KOPT-K1 (cell line): ENCODE data around the gene CLEC20A.

Source experiments
- H3K27ac ChIP-seq: fragments of 200-600 bp; sonication (generic); 2 replicates; pipeline ENCODE4 v1.5.1; 2016; ENCODE audit warnings: antibody characterized with exemption, mild to moderate bottlenecking, low read depth, low read length; ENCODE audit not compliant: poor library complexity, severe bottlenecking
- H3K36me3 ChIP-seq: fragments of 200-600 bp; sonication (generic); 2 replicates; pipeline ENCODE4 v1.5.1; 2017; ENCODE audit warnings: antibody characterized with exemption, mild to moderate bottlenecking, low read length, moderate library complexity; ENCODE audit not compliant: insufficient read depth
- H3K9me3 ChIP-seq: fragments of 200-600 bp; sonication (generic); 2 replicates; pipeline ENCODE4 v1.5.1; 2017; ENCODE audit warnings: antibody characterized with exemption, low read length, mild to moderate bottlenecking; ENCODE audit not compliant: insufficient read depth, poor library complexity, severe bottlenecking

CLEC20A gene

GRCh38 chr1:178483251-178483957 is 13.4 kb downstream of the CLEC20A start:
- no peaks in the 10 kb centered on the region for H3K9me3 ChIP-seq
- no peaks in the 10 kb centered on the region for H3K36me3 ChIP-seq
- no peak overlapping the region for H3K27ac ChIP-seq

- H3K27ac ChIP-seq, result no peak overlapping the region
Observed at GRCh38 chr1:178477841-178478240, 18.9 kb downstream of the CLEC20A start.

GRCh38 chr1:178477373-178477772 is 19.4 kb downstream of the CLEC20A start:
- Histone ChIP-seq H3K9me3 (no peaks in the 10 kb centered on the region), H3K27ac (no peak overlapping the region), H3K36me3 (no peaks in the 10 kb centered on the region)

More at GRCh38 chr1:178477841-178478240, 18.9 kb downstream of the CLEC20A start:
- Histone ChIP-seq H3K36me3 (no peaks in the 10 kb centered on the region), H3K9me3 (no peaks in the 10 kb centered on the region)

- no peaks in the 10 kb centered on the region for H3K36me3 ChIP-seq
- no peaks in the 10 kb centered on the region for H3K9me3 ChIP-seq
- H3K27ac ChIP-seq, result no peak overlapping the region
Observed at GRCh38 chr1:178472531-178472930, 24.2 kb downstream of the CLEC20A start.

GRCh38 chr1:178470411-178470960 is 26.3 kb downstream of the CLEC20A start:
- no peak overlapping the region for H3K27ac ChIP-seq
- H3K9me3 ChIP-seq, result no peaks in the 10 kb centered on the region
- no peaks in the 10 kb centered on the region for H3K36me3 ChIP-seq

- no peaks in the 10 kb centered on the region for H3K36me3 ChIP-seq
- no peak overlapping the region for H3K27ac ChIP-seq
- no peaks in the 10 kb centered on the region for H3K9me3 ChIP-seq
Observed at GRCh38 chr1:178467837-178468236, 28.9 kb downstream of the CLEC20A start.

GRCh38 chr1:178465011-178465410 is 31.8 kb downstream of the CLEC20A start:
- no peaks in the 10 kb centered on the region for H3K36me3 ChIP-seq
- H3K9me3 ChIP-seq, result no peaks in the 10 kb centered on the region
- no peak overlapping the region for H3K27ac ChIP-seq

GRCh38 chr1:178464566-178464965 is 32.2 kb downstream of the CLEC20A start:
- Histone ChIP-seq H3K27ac (no peak overlapping the region), H3K36me3 (no peaks in the 10 kb centered on the region), H3K9me3 (no peaks in the 10 kb centered on the region)

- H3K9me3 ChIP-seq, result no peaks in the 10 kb centered on the region
- no peaks in the 10 kb centered on the region for H3K36me3 ChIP-seq
- no peak overlapping the region for H3K27ac ChIP-seq
Observed at GRCh38 chr1:178464141-178464540, 32.6 kb downstream of the CLEC20A start.

- H3K9me3 ChIP-seq, result no peaks in the 10 kb centered on the region
- H3K36me3 ChIP-seq, result no peaks in the 10 kb centered on the region
- no peak overlapping the region for H3K27ac ChIP-seq
Observed at GRCh38 chr1:178461701-178462100, 35.1 kb downstream of the CLEC20A start.

- Histone ChIP-seq H3K27ac (no peak overlapping the region), H3K36me3 (no peaks in the 10 kb centered on the region), H3K9me3 (no peaks in the 10 kb centered on the region)
Observed at GRCh38 chr1:178461104-178461503, 35.7 kb downstream of the CLEC20A start.

GRCh38 chr1:178458203-178458602 is 38.6 kb downstream of the CLEC20A start:
- Histone ChIP-seq H3K27ac (no peak overlapping the region), H3K9me3 (no peaks in the 10 kb centered on the region), H3K36me3 (no peaks in the 10 kb centered on the region)

- H3K27ac ChIP-seq, result no peak overlapping the region
- H3K36me3 ChIP-seq, result no peaks in the 10 kb centered on the region
- H3K9me3 ChIP-seq, result no peaks in the 10 kb centered on the region
Observed at GRCh38 chr1:178457651-178458050, 39.1 kb downstream of the CLEC20A start.

GRCh38 chr1:178456472-178456871 is 40.3 kb downstream of the CLEC20A start:
- Histone ChIP-seq H3K27ac (no peak overlapping the region), H3K9me3 (no peaks in the 10 kb centered on the region), H3K36me3 (no peaks in the 10 kb centered on the region)

GRCh38 chr1:178452013-178452412 is 44.8 kb downstream of the CLEC20A start:
- no peaks in the 10 kb centered on the region for H3K9me3 ChIP-seq
- no peak overlapping the region for H3K27ac ChIP-seq

GRCh38 chr1:178451529-178451928 is 45.2 kb downstream of the CLEC20A start:
- no peak overlapping the region for H3K27ac ChIP-seq
- H3K36me3 ChIP-seq, result no peaks in the 10 kb centered on the region
- no peaks in the 10 kb centered on the region for H3K9me3 ChIP-seq

More at GRCh38 chr1:178452013-178452412, 44.8 kb downstream of the CLEC20A start:
- no peaks in the 10 kb centered on the region for H3K36me3 ChIP-seq
